ENCODE measurements around the gene CHCHD10.

The CHCHD10 gene

GRCh38 chr22:23722724-23723123 lies 45.0 kb downstream of the CHCHD10 start:
- H3K4me3 ChIP-seq (ENCODE audit: low read length), result no peak overlapping the region
- no peak for TF ChIP-seq ZNF274 (IDR thresholded peaks at IDR 0.05; ENCODE audit: low read depth, low read length)

- no peak for TF ChIP-seq ZNF274 (IDR thresholded peaks at IDR 0.05; ENCODE audit: low read depth, low read length)
- no peak overlapping the region for H3K4me3 ChIP-seq (ENCODE audit: low read length)
Measured at GRCh38 chr22:23722160-23722559, 45.6 kb downstream of the CHCHD10 start.

- no peak for TF ChIP-seq ZNF274 (IDR thresholded peaks at IDR 0.05; ENCODE audit: low read depth, low read length)
- no peak overlapping the region for H3K4me3 ChIP-seq (ENCODE audit: low read length)
Measured at GRCh38 chr22:23720855-23721254, 46.9 kb downstream of the CHCHD10 start.

- H3K4me3 ChIP-seq (ENCODE audit: low read length), result no peak overlapping the region
- no peak for TF ChIP-seq ZNF274 (IDR thresholded peaks at IDR 0.05; ENCODE audit: low read depth, low read length)
Measured at GRCh38 chr22:23718371-23719165, 49.2 kb downstream of the CHCHD10 start.

GRCh38 chr22:23716811-23717801 lies 50.7 kb downstream of the CHCHD10 start:
- no peak for TF ChIP-seq ZNF274 (IDR thresholded peaks at IDR 0.05; ENCODE audit: low read depth, low read length)
- peak overlapping the region; percentile 76 for H3K4me3 ChIP-seq (ENCODE audit: low read length)
